ENCODE results near the gene FBXL19. TPM values are rescaled to one million over a fixed set of nuclear protein-coding genes. Genes with fewer than 3 reads are reported as not detected.

Gene FBXL19
- total RNA-seq, 2 experiments from 2014 or later, result 16.1 to 34.8 TPM

GRCh38 chr16:30876867-30877266 lies 46.5 kb upstream of the FBXL19 start:
- ChIA-PET CTCF (ENCODE audit: unreplicated experiment) (interaction anchor here (0.6 kb wide), 1 partner anchor 32 kb away, joined by 3 read pairs; no protein-coding TSS in a partner anchor), POLR2A (interaction anchor here (0.6 to 1.6 kb wide), 3 partner anchors 11 to 67 kb away, joined by 4 to 10 read pairs (median 4); partner anchors contain the start of gene BCL7C)
- peak overlapping the region; percentile 97 for H3K4me2 ChIP-seq (ENCODE audit: low read length)
- H3K27ac ChIP-seq (ENCODE audit: low read depth, low read length, poor library complexity, severe bottlenecking), result peak overlapping the region; percentile 78
- no peaks in the 10 kb centered on the region for H3K9me2 ChIP-seq (ENCODE audit: insufficient read depth, low read length)
- peaks cover 8% of the 10 kb centered on the region for H3K36me3 ChIP-seq (ENCODE audit: insufficient read depth, low read length)
- peaks cover 34% of the 10 kb centered on the region for H3K4me1 ChIP-seq (ENCODE audit: insufficient read depth, low read length, poor library complexity, severe bottlenecking)
- H2AFZ ChIP-seq (ENCODE audit: low read length), result no peak overlapping the region
- no peak for DNase-seq (ENCODE audit: low spot score)
- H3K79me2 ChIP-seq (ENCODE audit: insufficient read depth, low read depth, low read length), result peaks cover 19% of the 10 kb centered on the region; the same call in 1 of the 2 replicates
- BruUV-seq (replicated peaks), result no TSS peak
- TF ChIP-seq EZH2phosphoT487 (IDR thresholded peaks at IDR 0.05; ENCODE audit: borderline replicate concordance, low read depth, low read length) (no peak), CTCF (conservative IDR thresholded peaks at IDR 0.05; ENCODE audit: low read length) (no peak)
- no peaks in the 10 kb centered on the region for H3K9me3 ChIP-seq (ENCODE audit: low read length)
- H3K4me3 ChIP-seq (ENCODE audit: low read depth, low read length, poor library complexity, severe bottlenecking), result peak overlapping the region; percentile 89
- H4K20me1 ChIP-seq (ENCODE audit: insufficient read depth, low read length), result no peaks in the 10 kb centered on the region
- intact Hi-C loops (cut with micrococcal nuclease; ENCODE audit: unreplicated experiment), result no loop called here

- no peaks in the 10 kb centered on the region for H3K9me3 ChIP-seq (ENCODE audit: low read length)
- no peak overlapping the region for H3K4me2 ChIP-seq (ENCODE audit: low read length)
- peaks cover 37% of the 10 kb centered on the region for H3K36me3 ChIP-seq (ENCODE audit: insufficient read depth, low read length)
- H3K27ac ChIP-seq (ENCODE audit: low read depth, low read length, poor library complexity, severe bottlenecking), result no peak overlapping the region
- BruUV-seq (replicated peaks), result no TSS peak
- H3K9me2 ChIP-seq (ENCODE audit: insufficient read depth, low read length), result no peaks in the 10 kb centered on the region
- no peak overlapping the region for H2AFZ ChIP-seq (ENCODE audit: low read length)
- H3K4me1 ChIP-seq (ENCODE audit: insufficient read depth, low read length, poor library complexity, severe bottlenecking), result peaks cover 9% of the 10 kb centered on the region
- no peaks in the 10 kb centered on the region for H3K79me2 ChIP-seq (ENCODE audit: insufficient read depth, low read depth, low read length)
- TF ChIP-seq CTCF (conservative IDR thresholded peaks at IDR 0.05; ENCODE audit: low read length) (no peak), EZH2phosphoT487 (IDR thresholded peaks at IDR 0.05; ENCODE audit: borderline replicate concordance, low read depth, low read length) (no peak)
- ChIA-PET CTCF (ENCODE audit: unreplicated experiment) (no interaction called here), POLR2A (interaction anchor here (0.9 kb wide), 1 partner anchor 14 kb away, joined by 3 read pairs; no protein-coding TSS in a partner anchor)
- H3K4me3 ChIP-seq (ENCODE audit: low read depth, low read length, poor library complexity, severe bottlenecking), result no peak overlapping the region
- no peak for DNase-seq (ENCODE audit: low spot score)
- intact Hi-C loops (cut with micrococcal nuclease; ENCODE audit: unreplicated experiment), result no loop called here
- H4K20me1 ChIP-seq (ENCODE audit: insufficient read depth, low read length), result no peaks in the 10 kb centered on the region
Observed at GRCh38 chr16:30882429-30883310, 40.7 kb upstream of the FBXL19 start.

- no peaks in the 10 kb centered on the region for H4K20me1 ChIP-seq (ENCODE audit: insufficient read depth, low read length)
- no peaks in the 10 kb centered on the region for H3K9me3 ChIP-seq (ENCODE audit: low read length)
- ChIA-PET CTCF (ENCODE audit: unreplicated experiment) (no interaction called here), POLR2A (no interaction called here)
- no peak overlapping the region for H3K4me3 ChIP-seq (ENCODE audit: low read depth, low read length, poor library complexity, severe bottlenecking)
- H3K4me2 ChIP-seq (ENCODE audit: low read length), result no peak overlapping the region
- intact Hi-C loops (cut with micrococcal nuclease; ENCODE audit: unreplicated experiment), result no loop called here
- DNase-seq (ENCODE audit: low spot score), result no peak
- H2AFZ ChIP-seq (ENCODE audit: low read length), result no peak overlapping the region
- TF ChIP-seq CTCF (conservative IDR thresholded peaks at IDR 0.05; ENCODE audit: low read length) (no peak), EZH2phosphoT487 (IDR thresholded peaks at IDR 0.05; ENCODE audit: borderline replicate concordance, low read depth, low read length) (no peak)
- no peak overlapping the region for H3K27ac ChIP-seq (ENCODE audit: low read depth, low read length, poor library complexity, severe bottlenecking)
- H3K9me2 ChIP-seq (ENCODE audit: insufficient read depth, low read length), result no peaks in the 10 kb centered on the region
- peaks cover 9% of the 10 kb centered on the region for H3K4me1 ChIP-seq (ENCODE audit: insufficient read depth, low read length, poor library complexity, severe bottlenecking)
- H3K36me3 ChIP-seq (ENCODE audit: insufficient read depth, low read length), result peaks cover 34% of the 10 kb centered on the region
- BruUV-seq (replicated peaks), result no TSS peak
- no peaks in the 10 kb centered on the region for H3K79me2 ChIP-seq (ENCODE audit: insufficient read depth, low read depth, low read length)
Observed at GRCh38 chr16:30884760-30885159, 38.6 kb upstream of the FBXL19 start.

All from OCI-LY7 (cell line).